Right ventricle myocardium superior (tissue), 1 donor: Measurements from ENCODE around the gene RIC3. TPM values are rescaled to one million over a fixed set of nuclear protein-coding genes. Genes with fewer than 3 reads are reported as not detected.

ENCODE experiments used
- ATAC-seq: fragments of 200-7000 bp; cut with Tn5 transposase; one replicate; pipeline ENCODE4 v1.9.1; 2020; ENCODE audit warnings: mild to moderate bottlenecking; ENCODE audit not compliant: poor library complexity
- DNase-seq: peaks from one replicate; pipeline ENCODE4 v3.0.0-alpha.2; 2020
- intact Hi-C: fragments of 100-400 bp; cut with DNase I; formaldehyde crosslinking; loops from one replicate; pipeline ENCODE4 v1.11.2; 2022
- total RNA-seq: library from RNA; stranded (reverse); fragmentation: NEBNext Ultra II Directional; extraction: Animal tissue kit (Norgen Biotek cat#: 25700); gene quantifications from one replicate; pipeline ENCODE4 v1.2.1, GENCODE V29; 2021
- donor health status: DM: no; HTN: yes; CAD: no; lungs with severe emphysema.

RIC3 gene
- total RNA-seq, 1 donor from 2014 or later, result 11.1 TPM

DNA sequence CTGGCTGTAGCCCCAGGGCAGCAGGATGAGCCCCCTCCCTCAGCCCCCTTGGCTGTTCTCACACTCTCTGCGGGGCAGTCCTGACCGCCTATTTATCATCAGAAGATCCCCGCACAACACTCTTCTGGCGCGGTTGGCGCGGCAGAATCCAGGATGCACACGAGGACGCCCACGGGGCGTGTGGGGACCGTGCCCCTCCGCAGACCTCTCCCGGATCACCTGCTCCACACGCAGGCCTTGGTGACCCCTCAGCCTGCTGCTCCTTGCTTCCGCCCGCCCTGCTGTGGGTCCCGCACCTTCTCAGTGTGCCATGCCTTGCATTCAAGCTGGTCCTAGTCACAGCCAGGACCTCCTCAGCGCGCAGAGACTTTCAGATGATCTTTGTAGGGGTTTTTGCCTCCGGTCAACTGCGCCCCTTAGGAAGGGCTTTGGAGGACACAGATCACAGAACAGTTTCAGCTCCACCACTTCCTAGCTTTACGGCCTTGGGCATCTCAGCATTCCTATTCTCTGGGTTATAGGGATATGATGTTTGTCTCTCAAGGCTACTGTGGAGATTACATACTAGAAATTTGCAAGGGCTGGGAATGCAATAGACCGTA is 88.7 kb downstream of the RIC3 start:
- DNase-seq, result peak; percentile 18
- intact Hi-C loops, result no loop called here
- ATAC-seq, result no peak

DNA sequence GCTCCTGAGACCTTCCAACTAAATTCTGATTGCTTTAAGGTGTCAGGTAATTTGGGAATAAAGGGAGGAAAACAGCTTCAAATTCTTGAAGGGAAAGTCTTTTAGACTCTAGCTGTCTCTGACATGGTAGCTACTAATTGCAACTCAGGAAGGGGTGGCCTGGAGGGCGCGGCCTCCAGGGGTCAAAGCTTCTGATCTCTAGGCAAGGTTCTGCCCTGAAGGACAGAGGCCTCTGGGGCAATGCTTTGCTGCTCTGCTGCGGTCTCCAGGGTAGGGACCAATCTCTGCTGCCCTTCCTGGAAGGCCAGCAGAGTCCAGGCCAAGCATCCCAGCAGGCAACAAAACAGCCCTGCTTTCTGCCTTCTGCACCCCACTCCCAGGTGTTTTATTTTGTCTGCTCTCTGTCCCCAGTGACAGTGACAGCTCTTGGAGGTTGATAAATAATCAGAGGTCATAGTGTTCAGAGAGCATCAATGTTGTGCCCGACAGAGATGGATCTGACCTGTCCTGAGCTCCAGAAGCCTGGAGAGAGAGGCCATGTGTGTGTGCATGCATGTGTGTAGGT is 89.6 kb downstream of the RIC3 start:
- intact Hi-C loops, result no loop called here
- DNase-seq, result no peak
- no peak for ATAC-seq

- intact Hi-C loops, result no loop called here
- DNase-seq (no peak), ATAC-seq (no peak)
Measured at GRCh38 chr11:8075119-8075726, 93.6 kb downstream of the RIC3 start.

DNA sequence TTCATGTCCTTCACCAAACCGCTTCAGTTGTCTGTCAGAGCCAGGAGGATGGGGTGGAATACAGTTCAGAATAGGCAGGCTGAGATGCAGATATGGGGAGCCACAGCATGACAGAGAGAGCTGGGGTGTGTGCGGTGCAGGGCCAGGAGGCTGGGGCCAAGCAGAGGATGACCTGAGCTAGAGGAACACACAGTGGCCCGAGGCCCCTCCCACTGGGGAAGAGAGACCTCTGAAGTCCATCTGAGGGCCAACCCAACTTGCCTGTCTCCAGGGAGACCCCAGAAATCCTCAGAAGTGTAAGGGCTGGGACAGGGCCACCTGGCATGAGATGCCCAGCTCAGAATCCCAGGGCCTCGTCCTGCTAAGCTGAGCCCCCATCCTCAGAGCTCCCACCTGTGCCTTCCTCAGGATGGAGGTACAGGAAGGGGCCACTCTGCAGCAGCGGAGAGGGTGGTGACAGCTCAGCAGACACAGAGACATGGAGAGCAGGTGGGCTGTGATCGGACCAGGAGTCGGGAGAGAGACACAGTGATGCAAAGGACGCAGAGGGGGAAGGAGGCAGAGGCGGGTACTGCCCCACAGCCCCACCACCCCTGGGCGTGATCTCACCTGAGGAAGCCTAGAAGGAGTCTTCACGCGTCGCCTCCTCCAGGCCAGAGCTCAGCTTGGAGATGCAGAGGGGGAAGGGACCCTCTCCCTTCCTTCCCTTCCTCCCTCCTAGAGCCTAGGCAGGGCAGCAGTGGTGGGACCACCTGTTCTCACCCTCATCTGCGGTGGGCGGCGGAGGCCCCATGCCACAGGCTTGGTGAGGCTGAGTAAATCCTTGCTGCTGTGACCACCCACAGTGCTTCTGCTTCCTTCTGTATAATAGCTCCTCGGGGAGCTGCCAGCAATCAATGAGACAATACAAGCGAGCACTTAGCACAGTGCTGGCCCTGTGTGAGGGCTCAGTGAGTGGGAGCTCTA is 96.9 kb downstream of the RIC3 start:
- ATAC-seq, result no peak
- intact Hi-C loops, result loop anchor here (5.0 kb wide), 1 partner anchor 40 kb away; no protein-coding TSS in a partner anchor
- no peak for DNase-seq

DNA sequence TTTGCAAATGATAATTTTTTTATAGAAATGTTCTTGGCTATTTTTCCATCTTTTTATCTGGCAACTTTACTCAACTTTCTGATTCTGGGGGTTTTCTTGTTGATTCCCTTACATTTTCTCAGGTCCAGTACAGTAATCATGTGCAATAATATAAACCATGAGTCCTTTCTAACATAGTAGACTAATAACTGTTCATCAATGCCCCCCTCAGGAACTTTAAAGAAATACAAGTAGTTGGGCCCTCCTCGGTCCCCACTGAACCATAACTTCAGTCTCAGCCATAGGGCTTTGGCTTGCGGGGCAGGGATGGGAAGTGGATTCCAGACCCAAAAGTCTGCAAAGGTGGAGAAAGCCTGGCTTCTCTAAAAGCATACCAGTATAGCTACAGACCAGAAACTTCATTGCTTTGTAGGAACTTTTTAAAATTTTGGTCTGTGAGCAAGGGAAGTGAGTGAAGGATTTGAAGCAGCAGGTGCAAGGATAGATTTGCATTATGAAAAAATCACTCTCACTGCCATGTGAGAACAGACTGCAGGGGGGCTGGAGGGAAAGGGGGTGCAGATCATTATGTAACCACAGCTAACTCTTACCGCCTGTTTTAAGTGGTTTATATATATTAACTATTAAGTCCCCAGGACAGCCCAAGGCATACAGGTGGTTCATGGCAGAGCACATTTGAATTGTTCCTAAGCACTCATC is 98.3 kb downstream of the RIC3 start:
- intact Hi-C loops, result loop anchor here (5.0 kb wide), 1 partner anchor 38 kb away; no protein-coding TSS in a partner anchor
- no peak for DNase-seq

GRCh38 chr11:8069771-8070170 is 99.1 kb downstream of the RIC3 start:
- no peak for DNase-seq
- ATAC-seq, result no peak
- intact Hi-C loops, result loop anchor here (5.0 kb wide), 1 partner anchor 37 kb away; no protein-coding TSS in a partner anchor

More for the DNA sequence above, 98.3 kb downstream of the RIC3 start:
- ATAC-seq, result peak; percentile 56

DNA sequence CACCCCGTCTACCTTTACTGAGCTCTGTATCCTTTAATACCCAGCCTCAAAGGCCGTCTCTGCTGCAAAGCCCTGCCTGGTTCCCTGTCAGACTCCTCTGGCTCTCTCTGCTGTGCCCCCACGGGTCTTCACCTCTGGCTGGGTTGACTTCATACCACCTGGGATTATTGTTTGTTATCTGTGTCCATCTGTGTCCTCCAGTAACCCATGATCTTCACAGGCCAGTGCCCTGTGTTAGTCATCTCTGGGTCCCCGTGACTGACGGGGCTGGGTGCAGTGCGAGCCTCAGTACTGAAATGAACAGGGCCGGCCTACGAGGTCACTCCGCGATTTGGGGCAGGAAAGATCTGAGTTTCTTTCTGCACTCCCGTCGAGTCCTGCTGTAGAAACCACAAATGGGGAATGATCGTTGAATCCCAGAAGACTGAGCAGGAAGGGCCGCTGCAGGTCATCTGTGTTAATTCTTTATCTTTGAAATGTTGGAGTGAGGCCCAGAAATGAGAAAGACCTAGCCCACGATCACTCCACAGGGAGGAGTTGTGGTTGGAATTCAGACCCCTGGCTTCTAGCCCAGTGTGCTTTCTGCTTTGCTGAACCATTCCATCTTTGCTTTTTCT is 100.1 kb downstream of the RIC3 start:
- intact Hi-C loops, result no loop called here

DNA sequence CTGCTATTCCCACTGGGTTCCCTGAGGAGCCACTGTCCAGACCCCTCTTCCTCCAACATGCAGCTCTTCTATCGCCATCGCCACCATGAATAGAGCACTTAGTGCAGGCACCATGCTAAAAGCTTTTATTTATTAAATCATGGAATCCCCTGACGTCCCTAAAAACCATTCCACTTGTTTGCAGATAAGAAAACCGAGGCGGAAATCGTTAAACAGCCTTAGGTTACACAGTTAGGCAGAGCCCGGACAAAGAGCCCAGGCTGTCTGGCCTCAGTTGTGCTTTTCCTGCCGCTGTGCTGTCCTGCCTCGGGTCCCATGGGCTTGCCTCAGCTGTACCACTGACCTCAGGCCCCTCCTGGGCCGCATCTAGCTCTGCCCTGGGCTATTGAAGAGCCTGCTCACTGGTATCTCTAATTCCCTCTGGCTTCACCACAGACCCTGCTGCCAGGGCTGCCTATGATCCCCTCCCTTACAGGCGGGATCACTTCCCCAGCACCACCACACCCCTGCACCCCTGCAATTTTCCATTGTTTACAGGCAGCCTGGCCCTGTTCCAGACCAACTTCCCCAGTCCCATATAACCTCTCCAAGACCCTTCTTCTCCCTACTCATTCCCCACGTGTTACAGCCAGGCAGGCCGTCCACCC is 100.8 kb downstream of the RIC3 start:
- ATAC-seq (peak; percentile 0), DNase-seq (no peak)
- intact Hi-C loops, result no loop called here

More for the DNA sequence above, 100.1 kb downstream of the RIC3 start:
- ATAC-seq (peak; percentile 72), DNase-seq (peak; percentile 71)

DNA sequence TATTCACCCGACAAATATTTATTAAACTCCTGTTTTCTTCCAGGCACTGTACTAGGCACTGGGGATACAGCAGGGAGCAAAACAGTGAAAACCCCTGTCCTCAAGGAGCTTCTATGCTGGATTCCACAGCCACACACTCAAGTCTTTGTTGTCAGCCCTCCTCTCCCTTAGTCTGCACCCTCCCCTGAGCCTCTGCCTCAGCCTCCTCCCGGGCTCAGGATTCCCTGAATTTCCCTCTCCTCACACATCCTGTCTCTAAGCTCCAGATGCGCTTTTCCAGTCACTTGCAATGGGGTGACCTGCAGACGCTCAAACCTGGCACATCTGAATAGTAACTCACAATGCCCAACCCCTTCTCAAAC is 101.3 kb downstream of the RIC3 start:
- intact Hi-C loops, result no loop called here
- ATAC-seq, result no peak
- no peak for DNase-seq

GRCh38 chr11:8066911-8067455 is 101.8 kb downstream of the RIC3 start:
- DNase-seq (no peak), ATAC-seq (no peak)
- intact Hi-C loops, result no loop called here

GRCh38 chr11:8066036-8066910 is 102.6 kb downstream of the RIC3 start:
- ATAC-seq, result no peak
- DNase-seq, result no peak
- intact Hi-C loops, result no loop called here

DNA sequence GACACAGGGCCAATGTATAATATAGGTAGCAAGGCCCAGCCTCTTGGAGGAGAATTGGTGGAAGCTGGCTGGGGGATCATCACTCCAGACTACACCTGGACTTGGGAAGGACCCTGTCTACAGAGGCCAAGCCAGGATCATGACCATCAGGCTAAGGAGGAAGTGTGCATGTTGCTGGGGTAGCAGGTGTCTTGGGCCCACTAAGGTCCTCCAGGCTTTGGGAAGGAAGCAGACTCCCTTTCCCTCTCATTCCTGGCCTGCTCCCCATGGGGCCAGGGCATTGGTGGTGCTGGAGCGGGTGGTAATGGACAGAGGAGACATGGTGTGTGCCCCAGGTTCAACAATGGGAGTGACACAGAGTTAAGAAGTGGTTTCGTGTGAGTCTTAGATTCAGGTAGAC is 103.8 kb downstream of the RIC3 start:
- intact Hi-C loops, result no loop called here
- no peak for ATAC-seq
- no peak for DNase-seq

DNA sequence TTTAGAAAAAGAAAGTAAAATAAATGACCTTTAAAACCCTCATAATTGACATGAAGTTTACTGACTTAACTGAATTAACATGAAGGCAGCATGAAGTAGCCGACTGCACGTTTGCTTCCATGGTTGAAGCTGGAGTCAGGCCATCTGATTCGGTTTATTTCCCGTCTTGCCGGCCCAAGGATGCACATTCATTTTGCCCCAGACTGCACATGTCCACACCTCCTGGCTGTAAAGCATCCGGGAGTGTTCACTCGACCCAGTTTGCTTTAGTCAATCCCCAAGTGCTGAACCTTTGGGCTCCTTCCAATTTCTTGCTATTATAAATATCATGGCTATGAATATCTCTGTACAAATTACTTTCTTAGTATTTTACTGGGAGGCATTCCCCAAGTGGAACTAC is 105.5 kb downstream of the RIC3 start:
- intact Hi-C loops, result no loop called here
- ATAC-seq (peak; percentile 80), DNase-seq (no peak)

GRCh38 chr11:8062781-8063257 is 106.0 kb downstream of the RIC3 start:
- intact Hi-C loops, result no loop called here
- ATAC-seq, result peak; percentile 2
- DNase-seq, result no peak

DNA sequence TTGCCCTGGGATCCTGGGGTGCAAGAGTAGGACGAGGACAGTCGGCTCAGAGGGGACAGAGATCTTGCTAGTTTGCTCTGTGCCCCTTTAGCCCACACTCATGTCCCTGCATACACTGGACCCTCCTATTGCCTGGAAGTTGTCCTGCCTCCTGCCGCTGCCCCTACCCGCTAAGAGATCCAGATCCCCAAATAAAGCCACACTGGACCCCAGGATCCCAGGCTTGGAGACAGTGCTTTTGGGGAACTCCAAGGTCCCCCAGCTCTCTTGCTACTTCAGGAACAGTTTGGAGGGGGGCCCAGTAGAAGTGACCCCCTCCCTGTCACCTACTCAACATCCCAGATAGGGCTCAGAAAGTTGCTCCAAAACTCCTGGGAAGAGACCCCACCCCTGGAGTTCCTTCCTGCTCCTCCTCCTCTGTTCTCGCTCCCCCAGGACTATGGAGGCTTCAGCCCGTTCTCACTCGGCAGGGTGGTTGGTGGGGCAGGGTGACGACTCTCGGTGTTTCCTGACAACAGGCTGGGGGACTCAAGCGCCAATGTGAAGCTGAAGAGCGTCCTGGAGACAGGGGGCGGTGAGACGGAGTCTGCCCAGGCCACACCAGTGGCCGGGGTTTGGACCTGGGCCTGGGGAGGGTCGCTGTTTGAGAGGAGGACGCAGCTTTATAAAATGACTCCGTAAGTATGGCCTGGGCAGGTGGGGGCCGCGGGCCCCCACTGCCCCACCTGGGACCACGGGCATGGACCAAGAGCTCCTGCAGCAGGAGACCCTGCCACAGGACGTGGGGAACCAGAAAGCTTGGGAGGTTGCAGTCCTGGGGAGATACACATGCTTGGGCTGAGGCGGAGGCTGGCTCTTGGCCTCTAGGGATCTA is 107.0 kb downstream of the RIC3 start:
- intact Hi-C loops, result no loop called here
- DNase-seq, result no peak
- ATAC-seq, result no peak
